NCI-H748 (cell line): ENCODE data around the gene C5orf63.
"Not testable (repeated sequence)": the region's sequence is repeated elsewhere in the genome, so short reads cannot be mapped to it uniquely, and the experiment has no call there.

Experiments
- DNase-seq: peaks from one replicate; lab custom pipeline; 2025; ENCODE audit not compliant: unreplicated experiment; lab: John Stamatoyannopoulos, UW

C5orf63 gene

DNA sequence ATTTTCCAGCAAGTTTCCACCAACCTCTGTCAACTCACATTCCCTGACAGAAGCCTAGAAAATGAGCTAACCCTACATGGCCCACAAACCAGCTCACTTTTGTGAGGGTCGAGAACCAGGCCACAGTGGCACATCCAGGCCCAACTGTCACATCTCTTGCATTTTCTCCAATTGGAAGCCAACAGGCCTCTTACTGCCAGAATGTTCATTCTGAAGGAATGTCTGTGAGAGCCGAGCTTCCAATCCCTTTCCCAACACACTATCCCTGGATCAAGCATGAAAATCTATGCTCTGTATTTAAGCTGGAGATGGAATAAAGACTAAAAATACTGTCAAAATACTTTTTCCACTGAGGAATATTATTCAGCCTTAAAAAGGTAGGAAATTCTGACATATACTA lies 62.9 kb downstream of the C5orf63 start:
- DNase-seq: no peak

DNA sequence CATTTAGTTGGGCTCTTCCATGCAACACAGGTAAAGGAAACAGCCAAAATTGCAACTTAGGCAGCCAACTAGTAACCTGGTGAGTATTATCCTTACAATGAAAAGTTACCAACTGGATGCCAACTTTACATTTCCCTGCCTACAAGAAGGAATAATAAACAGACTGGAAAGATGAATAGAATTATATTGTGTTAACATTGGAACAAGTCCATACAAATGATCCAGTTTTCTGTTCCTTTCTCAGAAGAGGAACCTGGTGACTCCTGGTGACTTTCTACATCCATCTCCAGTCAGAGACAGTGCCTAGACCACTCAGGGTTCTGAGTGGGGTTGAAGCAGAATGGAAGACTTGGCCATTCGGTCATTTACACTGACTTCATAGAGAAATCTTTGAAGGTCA lies 63.5 kb downstream of the C5orf63 start:
- DNase-seq: no peak

DNA sequence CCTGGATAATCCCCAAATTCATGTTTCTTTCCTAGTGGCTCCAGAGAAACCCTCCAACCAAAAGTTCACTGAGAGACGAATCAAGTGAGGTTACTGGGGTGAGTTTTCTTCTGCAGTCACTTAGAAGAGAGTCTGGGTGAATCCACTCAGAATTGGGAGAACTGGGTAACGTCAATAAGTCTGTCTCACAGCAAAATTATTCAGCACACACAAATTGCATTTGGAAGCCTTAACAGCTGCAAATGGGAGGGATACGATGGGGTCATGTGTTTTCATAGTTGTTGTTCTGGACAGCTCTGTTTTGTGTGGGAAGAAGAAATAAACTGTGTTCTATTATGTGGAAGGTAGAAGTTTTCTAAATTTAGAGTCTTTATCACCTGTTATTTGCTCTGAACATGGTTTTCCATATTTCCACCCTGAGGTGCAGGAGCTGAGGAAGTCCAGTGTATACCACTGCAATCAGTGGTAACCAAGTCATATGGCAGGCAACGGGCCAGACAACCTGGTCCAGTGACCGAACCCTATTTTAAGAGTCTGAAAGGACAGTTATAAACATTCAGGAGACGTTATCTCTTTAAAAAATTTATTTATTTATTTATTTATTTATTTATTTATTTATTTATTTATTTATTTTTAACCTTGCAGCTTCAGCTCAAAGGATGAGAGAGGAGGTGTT lies 64.9 kb downstream of the C5orf63 start:
- no peak for DNase-seq

DNA sequence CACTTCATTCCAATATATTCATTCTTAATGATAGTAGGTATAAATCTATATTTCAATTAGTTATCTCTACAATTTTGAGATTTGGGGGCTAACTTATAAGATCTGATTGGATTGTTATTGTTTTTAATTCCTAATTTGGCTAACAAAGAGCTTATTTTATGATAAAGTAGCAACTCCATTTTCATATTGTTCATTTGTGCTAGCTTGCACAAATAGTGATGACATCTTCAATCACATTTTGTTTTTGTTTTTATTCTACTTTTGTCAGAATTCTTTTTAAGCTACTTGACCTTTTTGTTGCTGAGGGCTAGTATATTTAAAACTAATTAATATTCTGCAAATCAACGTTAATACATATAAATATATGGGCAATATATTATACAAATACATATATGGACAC lies 65.8 kb downstream of the C5orf63 start:
- no peak for DNase-seq

DNA sequence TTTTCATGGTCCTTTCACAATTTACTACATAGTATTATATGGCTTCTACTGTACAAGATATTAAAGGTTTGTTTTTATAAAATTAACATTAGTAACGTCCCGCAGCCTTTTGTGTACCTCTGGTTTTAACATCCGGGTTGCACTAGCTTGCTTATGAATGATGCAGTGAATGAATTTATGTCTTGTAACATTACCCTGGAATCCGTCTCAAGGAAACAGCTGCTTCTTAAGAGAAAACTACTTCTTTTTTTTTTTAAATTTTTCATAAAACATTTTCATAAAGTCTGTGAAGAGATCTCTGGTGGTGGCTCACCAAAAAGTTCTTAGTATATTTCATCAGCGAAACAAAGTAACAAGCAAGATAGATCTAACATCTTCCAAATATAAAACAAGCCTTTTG lies 66.6 kb downstream of the C5orf63 start:
- DNase-seq: no peak

DNA sequence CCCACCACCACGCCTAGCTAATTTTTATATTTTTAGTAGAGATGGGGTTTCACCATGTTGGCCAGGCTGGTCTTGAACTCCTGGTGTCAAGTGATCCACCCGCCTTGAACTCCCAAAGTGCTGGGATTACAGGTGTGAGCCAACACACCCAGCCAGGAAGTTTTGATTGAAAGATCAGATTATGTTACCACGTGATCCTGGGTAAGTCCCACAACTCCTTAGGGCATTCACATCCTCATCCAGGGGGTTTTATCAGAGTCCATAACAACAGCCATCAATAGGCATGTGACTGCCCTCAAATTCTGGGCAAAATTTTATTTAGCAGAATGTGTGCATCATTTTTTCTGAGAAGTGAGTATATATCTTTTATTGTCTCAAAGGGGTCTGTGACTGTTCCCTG lies 68.0 kb downstream of the C5orf63 start:
- DNase-seq: not testable (repeated sequence)

DNA sequence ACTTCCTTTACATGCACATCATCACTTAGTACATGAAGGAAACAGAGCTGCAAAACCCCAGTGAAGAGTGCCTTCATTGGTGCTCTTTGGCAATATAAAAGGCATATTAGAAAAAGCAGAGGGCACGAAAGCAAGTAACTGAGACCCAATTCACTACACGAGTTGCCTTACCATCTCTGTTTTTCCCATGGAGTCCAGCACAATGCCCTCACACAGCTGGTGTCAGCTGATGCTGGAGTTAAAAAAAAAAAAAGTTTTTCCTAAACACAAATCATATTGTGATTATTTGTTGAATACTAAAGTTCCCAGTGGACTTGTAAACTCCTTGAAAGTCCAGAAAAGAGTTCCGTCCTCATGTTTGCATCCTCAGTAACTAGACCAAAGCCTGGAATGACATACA lies 68.6 kb downstream of the C5orf63 start:
- no peak for DNase-seq

DNA sequence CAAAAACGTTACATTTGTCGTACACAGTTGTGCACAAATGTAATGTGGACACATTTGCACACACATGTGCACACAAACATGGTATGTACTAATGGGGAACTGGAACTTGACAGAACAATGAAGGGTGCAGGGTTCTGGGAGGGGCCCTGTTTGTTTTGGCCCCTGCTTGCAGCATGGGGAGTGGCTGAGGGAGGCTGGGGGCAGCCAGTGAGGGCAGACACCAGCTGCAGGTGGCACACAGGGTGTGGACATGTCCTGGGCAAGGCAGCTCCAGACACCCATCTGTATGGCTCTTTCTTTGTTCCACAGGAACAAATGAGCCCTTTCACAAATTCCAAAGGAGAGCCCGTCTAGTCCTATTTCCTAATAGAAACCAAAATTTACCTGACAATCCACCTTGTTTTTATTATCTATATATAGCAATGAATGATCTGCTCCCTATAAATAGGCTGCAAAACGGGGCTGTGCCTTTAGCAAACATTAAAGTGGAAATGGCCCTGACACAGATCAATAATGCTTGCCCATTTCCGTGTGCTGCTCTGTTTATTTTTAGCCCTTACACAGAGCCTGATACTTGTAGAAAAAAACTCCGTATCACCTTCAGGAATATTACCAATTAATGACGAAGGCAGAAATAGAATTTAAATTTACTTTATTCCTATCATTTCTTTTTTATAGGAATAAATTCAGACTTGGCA lies 69.4 kb downstream of the C5orf63 start:
- peak; percentile 93 for DNase-seq

DNA sequence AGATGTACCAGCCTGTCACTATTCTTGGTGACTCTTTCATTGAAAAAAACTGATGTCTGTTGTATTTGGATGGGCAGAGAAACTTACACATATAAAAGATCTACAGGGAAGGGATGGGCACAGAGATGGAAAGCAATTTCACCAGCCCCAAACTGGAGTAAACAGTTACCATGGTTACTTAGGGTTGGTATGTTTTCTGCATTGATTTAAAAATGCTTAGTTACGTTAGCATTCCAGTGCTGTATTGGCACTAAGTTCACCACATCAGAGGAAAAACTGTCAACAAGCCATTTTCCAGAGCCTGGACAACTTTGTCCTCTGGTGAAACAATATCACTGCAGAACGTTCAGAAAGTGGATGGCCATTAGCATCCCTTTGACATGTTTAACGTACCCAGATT lies 70.9 kb downstream of the C5orf63 start:
- DNase-seq: no peak

DNA sequence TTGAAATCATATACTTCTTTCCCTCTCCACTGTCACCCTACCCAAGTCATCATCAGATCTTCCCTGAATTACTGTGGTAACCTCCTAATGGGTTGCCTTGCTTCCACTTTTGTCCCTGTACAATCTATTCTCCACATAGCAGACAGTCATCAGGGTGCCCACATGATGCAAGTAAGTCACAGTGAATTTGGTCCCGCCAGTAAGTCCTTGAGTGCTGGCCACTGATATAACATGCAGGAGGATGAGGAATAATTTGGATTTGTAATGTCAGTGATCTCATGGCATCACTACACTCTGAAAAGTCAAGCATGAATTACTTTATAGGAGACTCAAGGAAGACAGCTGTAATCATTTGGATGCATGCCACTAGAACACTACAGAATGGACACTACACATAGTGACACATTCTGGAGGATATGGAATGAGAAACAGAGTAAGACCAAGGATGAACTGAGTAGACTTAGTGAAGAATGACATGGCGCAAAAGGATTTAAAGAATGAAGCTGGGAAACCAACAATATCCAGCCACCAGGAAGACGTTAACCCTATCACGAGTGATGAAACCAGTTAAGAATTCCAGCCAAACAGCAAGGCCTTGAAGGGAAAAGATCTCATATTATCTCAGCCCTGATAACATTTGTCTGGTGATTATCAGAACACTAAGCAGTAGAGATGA lies 71.5 kb downstream of the C5orf63 start:
- DNase-seq: no peak
